Measurements from ENCODE around the gene ZC3H12D. TPM values are rescaled to one million over a fixed set of nuclear protein-coding genes. Genes with fewer than 3 reads are reported as not detected.
A peak's percentile ranks its signal among the peaks of the same experiment; 100 is the strongest.

The ZC3H12D gene
- total and polyA plus RNA-seq, 2 of the 13 experiments (the other 11 are each of a cell fraction or from before 2014, with no cell fraction given), result 1.2 to 2.7 TPM

DNA sequence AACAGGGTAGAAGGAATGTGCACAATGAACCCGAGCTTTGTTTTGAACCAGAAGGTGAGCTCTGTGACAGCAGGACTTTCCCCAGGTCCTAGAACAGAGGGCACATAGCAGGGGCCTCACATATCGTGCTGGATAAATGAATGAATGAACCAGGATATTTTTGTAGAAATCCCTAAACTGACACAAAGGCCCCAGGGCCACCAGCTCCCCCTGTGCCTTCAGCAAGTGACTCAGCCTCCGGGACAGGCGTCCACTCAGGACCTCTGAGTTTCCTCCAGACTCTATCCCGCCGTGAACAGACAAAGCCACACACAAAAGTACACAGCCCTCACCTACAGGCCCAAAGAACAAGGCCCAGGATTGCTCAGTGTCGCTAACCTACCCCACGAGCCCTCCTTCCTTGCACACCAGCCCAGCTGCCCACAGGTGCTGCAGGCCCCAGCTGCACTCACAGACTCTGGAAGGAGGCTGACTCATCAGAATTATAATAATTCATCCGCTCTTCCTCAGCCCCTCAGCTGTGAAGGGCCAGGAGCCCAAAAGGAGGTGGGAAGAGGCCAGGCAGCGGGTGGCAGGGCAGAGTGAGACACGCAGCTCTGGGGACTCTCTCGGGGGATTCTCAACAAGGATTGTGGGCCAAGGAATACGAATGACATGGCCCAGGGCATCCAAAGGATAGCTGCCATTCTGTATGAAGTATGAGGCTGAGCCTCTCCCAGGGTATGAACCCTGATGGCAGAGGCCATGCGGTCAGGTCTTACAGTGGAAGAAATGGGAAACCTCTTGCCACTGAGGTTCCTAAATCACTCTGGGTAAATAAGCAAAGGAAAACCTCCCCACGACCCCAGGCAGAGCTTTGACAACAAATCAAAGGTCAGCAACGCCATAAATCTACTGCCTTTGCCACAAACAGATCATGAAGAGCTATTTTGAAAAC is 43.8 kb downstream of the ZC3H12D start (continued):
- TF ChIP-seq HNF4G (IDR thresholded peaks at IDR 0.05; ENCODE audit: borderline replicate concordance, low read depth, low read length), result peak; percentile 44; the same call in 1 of the 2 replicates
- no peak for TF ChIP-seq HNF4G (CRISPR knock-in tag; IDR thresholded peaks at IDR 0.05; ENCODE audit: borderline replicate concordance, low read depth)
- no peak; the same call in 1 of the 2 replicates for TF ChIP-seq HMG20A (CRISPR knock-in tag; IDR thresholded peaks at IDR 0.05; ENCODE audit: borderline replicate concordance)
- no peak for TF ChIP-seq ZSCAN25 (CRISPR knock-in tag; IDR thresholded peaks at IDR 0.05)
- TF ChIP-seq, protein P1, sequence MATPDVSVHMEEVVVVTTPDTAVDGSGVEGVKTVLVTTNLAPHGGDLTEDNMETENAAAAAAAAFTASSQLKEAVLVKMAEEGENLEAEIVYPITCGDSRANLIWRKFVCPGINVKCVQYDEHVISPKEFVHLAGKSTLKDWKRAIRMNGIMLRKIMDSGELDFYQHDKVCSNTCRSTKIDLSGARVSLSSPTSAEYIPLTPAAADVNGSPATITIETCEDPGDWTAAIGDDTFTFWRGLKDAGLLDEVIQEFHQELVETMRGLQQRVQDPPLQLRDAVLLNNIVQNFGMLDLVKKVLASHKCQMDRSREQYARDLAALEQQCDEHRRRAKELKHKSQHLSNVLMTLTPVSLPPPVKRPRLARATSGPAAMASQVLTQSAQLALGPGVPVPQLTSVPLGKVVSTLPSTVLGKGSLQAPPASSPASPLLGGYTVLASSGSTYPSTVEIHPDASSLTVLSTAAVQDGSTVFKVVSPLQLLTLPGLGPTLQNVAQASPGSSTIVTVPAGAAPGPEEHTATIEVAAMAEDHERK (CRISPR knock-in tag; IDR thresholded peaks at IDR 0.05; ENCODE audit: low read depth), result no peak
- TF ChIP-seq, protein P2, sequence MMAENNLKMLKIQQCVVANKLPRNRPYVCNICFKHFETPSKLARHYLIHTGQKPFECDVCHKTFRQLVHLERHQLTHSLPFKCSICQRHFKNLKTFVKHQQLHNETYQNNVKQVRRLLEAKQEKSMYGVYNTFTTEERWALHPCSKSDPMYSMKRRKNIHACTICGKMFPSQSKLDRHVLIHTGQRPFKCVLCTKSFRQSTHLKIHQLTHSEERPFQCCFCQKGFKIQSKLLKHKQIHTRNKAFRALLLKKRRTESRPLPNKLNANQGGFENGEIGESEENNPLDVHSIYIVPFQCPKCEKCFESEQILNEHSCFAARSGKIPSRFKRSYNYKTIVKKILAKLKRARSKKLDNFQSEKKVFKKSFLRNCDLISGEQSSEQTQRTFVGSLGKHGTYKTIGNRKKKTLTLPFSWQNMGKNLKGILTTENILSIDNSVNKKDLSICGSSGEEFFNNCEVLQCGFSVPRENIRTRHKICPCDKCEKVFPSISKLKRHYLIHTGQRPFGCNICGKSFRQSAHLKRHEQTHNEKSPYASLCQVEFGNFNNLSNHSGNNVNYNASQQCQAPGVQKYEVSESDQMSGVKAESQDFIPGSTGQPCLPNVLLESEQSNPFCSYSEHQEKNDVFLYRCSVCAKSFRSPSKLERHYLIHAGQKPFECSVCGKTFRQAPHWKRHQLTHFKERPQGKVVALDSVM (CRISPR knock-in tag; IDR thresholded peaks at IDR 0.05), result peak; percentile 23; the same call in 1 of the 2 replicates
- TF ChIP-seq ZNF605 (CRISPR knock-in tag; IDR thresholded peaks at IDR 0.05), result 0 out of 2 replicates have a peak, but pooled peaks have one; percentile 43
- TF ChIP-seq, protein P3, sequence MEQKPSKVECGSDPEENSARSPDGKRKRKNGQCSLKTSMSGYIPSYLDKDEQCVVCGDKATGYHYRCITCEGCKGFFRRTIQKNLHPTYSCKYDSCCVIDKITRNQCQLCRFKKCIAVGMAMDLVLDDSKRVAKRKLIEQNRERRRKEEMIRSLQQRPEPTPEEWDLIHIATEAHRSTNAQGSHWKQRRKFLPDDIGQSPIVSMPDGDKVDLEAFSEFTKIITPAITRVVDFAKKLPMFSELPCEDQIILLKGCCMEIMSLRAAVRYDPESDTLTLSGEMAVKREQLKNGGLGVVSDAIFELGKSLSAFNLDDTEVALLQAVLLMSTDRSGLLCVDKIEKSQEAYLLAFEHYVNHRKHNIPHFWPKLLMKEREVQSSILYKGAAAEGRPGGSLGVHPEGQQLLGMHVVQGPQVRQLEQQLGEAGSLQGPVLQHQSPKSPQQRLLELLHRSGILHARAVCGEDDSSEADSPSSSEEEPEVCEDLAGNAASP (CRISPR knock-in tag; IDR thresholded peaks at IDR 0.05; ENCODE audit: borderline replicate concordance), result no peak
- no peak for TF ChIP-seq ZFP1 (CRISPR knock-in tag; IDR thresholded peaks at IDR 0.05)
- TF ChIP-seq ZNF772 (CRISPR knock-in tag; IDR thresholded peaks at IDR 0.05), result no peak
- no peak; the same call in 1 of the 2 replicates for TF ChIP-seq NR2C2 (CRISPR knock-in tag; IDR thresholded peaks at IDR 0.05; ENCODE audit: borderline replicate concordance)
- TF ChIP-seq NFKB2 (CRISPR knock-in tag; IDR thresholded peaks at IDR 0.05; ENCODE audit: borderline replicate concordance), result no peak
- no peak for TF ChIP-seq ZBTB7B (CRISPR knock-in tag; IDR thresholded peaks at IDR 0.05)
- 0 out of 2 replicates have a peak, but pooled peaks have one; percentile 55 for TF ChIP-seq ZNF761 (CRISPR knock-in tag; conservative IDR thresholded peaks at IDR 0.05)
- no peak for TF ChIP-seq MBNL3 (CRISPR knock-in tag; conservative IDR thresholded peaks at IDR 0.05)
- no peak for TF ChIP-seq ZNF33A (CRISPR knock-in tag; IDR thresholded peaks at IDR 0.05; ENCODE audit: borderline replicate concordance)
- TF ChIP-seq ELF3 (CRISPR knock-in tag; IDR thresholded peaks at IDR 0.05), result no peak
- no peak for TF ChIP-seq MTF2 (CRISPR knock-in tag; IDR thresholded peaks at IDR 0.05; ENCODE audit: borderline replicate concordance)
- TF ChIP-seq ZNF331 (CRISPR knock-in tag; IDR thresholded peaks at IDR 0.05), result 0 out of 2 replicates have a peak, but pooled peaks have one; percentile 12
- no peak for TF ChIP-seq DPF2 (CRISPR knock-in tag; IDR thresholded peaks at IDR 0.05; ENCODE audit: borderline replicate concordance, low read depth)
- no peak for TF ChIP-seq ELF1 (CRISPR knock-in tag; IDR thresholded peaks at IDR 0.05)
- no peak for TF ChIP-seq GLI4 (CRISPR knock-in tag; IDR thresholded peaks at IDR 0.05; ENCODE audit: borderline replicate concordance)

All from HepG2 (cell line).